Loucy (cell line): ENCODE data around the gene IL34.

Experiments
- H2AFZ ChIP-seq: fragments of 200-600 bp; sonication (generic); 2 replicates; pipeline ENCODE4 v1.6.0; 2016; ENCODE audit warnings: antibody characterized with exemption, mild to moderate bottlenecking, low read length, moderate library complexity
- H3F3A ChIP-seq: fragments of 200-600 bp; 2 replicates; pipeline ENCODE4 v1.6.0; 2016; ENCODE audit warnings: antibody characterized with exemption, low read depth, mild to moderate bottlenecking
- H3K27me3 ChIP-seq: fragments of 200-600 bp; sonication (generic); 2 replicates; pipeline ENCODE4 v1.6.1; 2014; ENCODE audit warnings: low read length, mild to moderate bottlenecking; ENCODE audit not compliant: insufficient read depth, poor library complexity, severe bottlenecking
- H3K36me3 ChIP-seq: fragments of 200-600 bp; sonication (generic); 2 replicates; pipeline ENCODE4 v1.6.1; 2016; ENCODE audit warnings: low read length; ENCODE audit not compliant: insufficient read depth
- H3K4me1 ChIP-seq: fragments of 200-600 bp; sonication (generic); 2 replicates; pipeline ENCODE4 v1.5.1; 2014; ENCODE audit warnings: low read length, mild to moderate bottlenecking; ENCODE audit not compliant: insufficient read depth, poor library complexity, severe bottlenecking
- H3K4me2 ChIP-seq: fragments of 200-600 bp; sonication (generic); 2 replicates; pipeline ENCODE4 v1.6.0; 2014; ENCODE audit warnings: antibody characterized with exemption, low read length, low read depth, mild to moderate bottlenecking; ENCODE audit not compliant: poor library complexity, severe bottlenecking
- H3K4me3 ChIP-seq: fragments of 200-600 bp; sonication (generic); 2 replicates; pipeline ENCODE4 v1.5.1; 2014; ENCODE audit warnings: low read length, mild to moderate bottlenecking, mixed read lengths; ENCODE audit not compliant: poor library complexity, severe bottlenecking
- H3K79me2 ChIP-seq: fragments of 200-600 bp; sonication (generic); 2 replicates; pipeline ENCODE4 v1.6.1; 2014; ENCODE audit warnings: low read length; ENCODE audit not compliant: insufficient read depth
- H3K9ac ChIP-seq: fragments of 200-600 bp; sonication (generic); 2 replicates; pipeline ENCODE4 v1.6.0; 2014; ENCODE audit warnings: mild to moderate bottlenecking, low read depth, low read length, moderate library complexity; ENCODE audit not compliant: poor library complexity, severe bottlenecking
- H3K9me2 ChIP-seq: fragments of 200-600 bp; sonication (generic); replicated peaks from 2 replicates; pipeline ENCODE4 v1.6.1; 2016; ENCODE audit warnings: low read depth, low read length, mixed read lengths
- H3K9me3 ChIP-seq: fragments of 200-600 bp; sonication (generic); 2 replicates; pipeline ENCODE4 v1.6.1; 2014; ENCODE audit warnings: mild to moderate bottlenecking, antibody characterized with exemption, low read length, low read depth; ENCODE audit not compliant: insufficient read depth
- H4K20me1 ChIP-seq: fragments of 200-600 bp; sonication (generic); 2 replicates; pipeline ENCODE4 v1.6.0; 2014; ENCODE audit warnings: antibody characterized with exemption, low read length, mild to moderate bottlenecking; ENCODE audit not compliant: insufficient read depth, poor library complexity, severe bottlenecking
- CTCF ChIP-seq: fragments of 200-600 bp; sonication (generic); conservative IDR thresholded peaks from 2 replicates; pipeline ENCODE4 v1.5.1; 2014; ENCODE audit warnings: mild to moderate bottlenecking, antibody characterized with exemption, low read length
- EZH2phosphoT487 ChIP-seq: fragments of 200-600 bp; IDR thresholded peaks from 2 replicates; pipeline ENCODE4 v1.6.1; 2018; ENCODE audit warnings: antibody characterized with exemption, mild to moderate bottlenecking, moderate library complexity, borderline replicate concordance

The IL34 gene

GRCh38 chr16:70646260-70647241 is at the start of gene IL34:
Gene IL34, plus strand, starts transcription at chr16:70646559. Its CDS starts 389 bp downstream, at chr16:70646948.
- H3K9me3 ChIP-seq, result no peaks in the 10 kb centered on the region
- H3K9me2 ChIP-seq, result no peaks in the 10 kb centered on the region
- no peak for TF ChIP-seq EZH2phosphoT487
- no peak for TF ChIP-seq CTCF
- no peaks in the 10 kb centered on the region for H3K27me3 ChIP-seq
- no peak within 1 kb of the TSS for H3K9ac ChIP-seq
- no peak within 1 kb of the TSS for H3K4me3 ChIP-seq
- no peaks in the 10 kb centered on the region for H3K36me3 ChIP-seq
- no peaks in the 10 kb centered on the region for H4K20me1 ChIP-seq
- no peaks in the 10 kb centered on the region for H3K4me1 ChIP-seq
- no peak within 1 kb of the TSS for H2AFZ ChIP-seq
- no peaks in the 10 kb centered on the region for H3K79me2 ChIP-seq
- no peak within 1 kb of the TSS for H3K4me2 ChIP-seq
- H3F3A ChIP-seq, result no peaks in the 10 kb centered on the region

DNA sequence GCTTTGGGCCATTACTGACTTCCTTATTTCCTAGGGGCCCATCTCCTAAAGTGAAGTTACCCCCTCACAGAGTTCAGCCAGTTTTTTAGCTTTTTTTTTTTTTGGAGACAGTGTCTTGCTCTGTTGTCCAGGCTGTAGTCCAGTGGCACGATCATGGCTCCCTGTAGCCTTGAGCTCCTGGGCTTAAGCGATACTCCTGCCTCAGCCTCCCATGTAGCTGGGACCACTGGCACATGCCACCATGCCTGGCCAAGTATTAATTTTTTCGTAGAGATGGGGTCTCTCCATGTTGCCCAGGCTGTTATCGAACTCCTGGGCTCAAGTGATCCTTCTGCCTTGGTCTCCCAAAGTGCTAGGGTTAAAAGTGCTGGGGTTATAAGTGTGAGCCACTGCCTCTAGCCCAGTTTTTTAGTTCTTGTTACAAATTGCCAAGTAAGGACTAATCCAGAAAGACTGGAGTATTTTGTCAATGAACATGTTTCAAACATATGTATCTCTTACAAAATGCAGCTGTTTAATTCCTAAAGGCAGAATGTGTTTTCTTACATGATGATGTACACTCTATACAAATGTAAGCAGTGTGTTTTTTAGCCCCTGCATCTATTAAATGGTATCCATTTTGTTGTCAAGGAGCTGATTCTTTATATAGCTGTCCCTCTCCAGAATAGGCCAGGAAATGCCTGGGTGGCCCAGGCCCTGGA is 49.1 kb upstream of the IL34 start:
- H3K9me3 ChIP-seq, result no peaks in the 10 kb centered on the region
- no peak overlapping the region for H3K4me2 ChIP-seq
- H3K9ac ChIP-seq, result no peak overlapping the region
- no peaks in the 10 kb centered on the region for H3K79me2 ChIP-seq
- H4K20me1 ChIP-seq, result no peaks in the 10 kb centered on the region
- no peaks in the 10 kb centered on the region for H3K9me2 ChIP-seq
- no peaks in the 10 kb centered on the region for H3K4me1 ChIP-seq
- H3F3A ChIP-seq, result no peaks in the 10 kb centered on the region
- no peak overlapping the region for H2AFZ ChIP-seq
- TF ChIP-seq EZH2phosphoT487, result no peak
- no peak for TF ChIP-seq CTCF
- no peak overlapping the region for H3K4me3 ChIP-seq
- H3K27me3 ChIP-seq, result no peaks in the 10 kb centered on the region
- H3K36me3 ChIP-seq, result no peaks in the 10 kb centered on the region

- Histone ChIP-seq H3K4me2 (no peak overlapping the region), H4K20me1 (no peaks in the 10 kb centered on the region), H3K4me3 (no peak overlapping the region), H3K9me2 (no peaks in the 10 kb centered on the region), H3K4me1 (no peaks in the 10 kb centered on the region), H2AFZ (no peak overlapping the region), H3K36me3 (no peaks in the 10 kb centered on the region), H3F3A (no peaks in the 10 kb centered on the region), H3K79me2 (no peaks in the 10 kb centered on the region), H3K9me3 (no peaks in the 10 kb centered on the region), H3K27me3 (no peaks in the 10 kb centered on the region), H3K9ac (no peak overlapping the region)
- no peak for TF ChIP-seq EZH2phosphoT487
- TF ChIP-seq CTCF, result no peak
These were observed 47.3 kb upstream of the IL34 start for GRCh38 chr16:70598937-70599503.
